ENCODE data around the gene FAM118B.

FAM118B gene

GRCh38 chr11:126257144-126257543, 45.6 kb downstream of the FAM118B start:
- TF ChIP-seq PATZ1 (CRISPR knock-in tag; IDR thresholded peaks at IDR 0.05; ENCODE audit: borderline replicate concordance) = no peak
- no peak for TF ChIP-seq TSHZ2 (CRISPR knock-in tag; IDR thresholded peaks at IDR 0.05)
- TF ChIP-seq ZC3H10 (CRISPR knock-in tag; IDR thresholded peaks at IDR 0.05) = no peak
- TF ChIP-seq SNAI2 (CRISPR knock-in tag; IDR thresholded peaks at IDR 0.05) = no peak
- TF ChIP-seq ZFP30 (CRISPR knock-in tag; IDR thresholded peaks at IDR 0.05) = no peak
- TF ChIP-seq CSRNP3 (CRISPR knock-in tag; IDR thresholded peaks at IDR 0.05) = no peak
- no peak for TF ChIP-seq ZNF8 (CRISPR knock-in tag; IDR thresholded peaks at IDR 0.05)
- TF ChIP-seq ZNF70 (CRISPR knock-in tag; IDR thresholded peaks at IDR 0.05) = no peak
- TF ChIP-seq, protein P1, sequence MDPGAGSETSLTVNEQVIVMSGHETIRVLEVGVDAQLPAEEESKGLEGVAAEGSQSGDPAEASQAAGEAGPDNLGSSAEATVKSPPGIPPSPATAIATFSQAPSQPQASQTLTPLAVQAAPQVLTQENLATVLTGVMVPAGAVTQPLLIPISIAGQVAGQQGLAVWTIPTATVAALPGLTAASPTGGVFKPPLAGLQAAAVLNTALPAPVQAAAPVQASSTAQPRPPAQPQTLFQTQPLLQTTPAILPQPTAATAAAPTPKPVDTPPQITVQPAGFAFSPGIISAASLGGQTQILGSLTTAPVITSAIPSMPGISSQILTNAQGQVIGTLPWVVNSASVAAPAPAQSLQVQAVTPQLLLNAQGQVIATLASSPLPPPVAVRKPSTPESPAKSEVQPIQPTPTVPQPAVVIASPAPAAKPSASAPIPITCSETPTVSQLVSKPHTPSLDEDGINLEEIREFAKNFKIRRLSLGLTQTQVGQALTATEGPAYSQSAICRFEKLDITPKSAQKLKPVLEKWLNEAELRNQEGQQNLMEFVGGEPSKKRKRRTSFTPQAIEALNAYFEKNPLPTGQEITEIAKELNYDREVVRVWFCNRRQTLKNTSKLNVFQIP (CRISPR knock-in tag; IDR thresholded peaks at IDR 0.05; ENCODE audit: borderline replicate concordance, low read depth) = no peak
- no peak for TF ChIP-seq ARNTL (CRISPR knock-in tag; IDR thresholded peaks at IDR 0.05; ENCODE audit: borderline replicate concordance, low read depth)
- TF ChIP-seq TOX (CRISPR knock-in tag; IDR thresholded peaks at IDR 0.05; ENCODE audit: borderline replicate concordance) = no peak
- TF ChIP-seq TCF4 (CRISPR knock-in tag; IDR thresholded peaks at IDR 0.05; ENCODE audit: borderline replicate concordance) = no peak
- no peak for TF ChIP-seq ESRRG (CRISPR knock-in tag; IDR thresholded peaks at IDR 0.05)
- TF ChIP-seq BACH2 (CRISPR knock-in tag; IDR thresholded peaks at IDR 0.05; ENCODE audit: borderline replicate concordance) = no peak
- no peak for TF ChIP-seq GLIS3 (CRISPR knock-in tag; IDR thresholded peaks at IDR 0.05)
- no peak for TF ChIP-seq ZFP3 (CRISPR knock-in tag; IDR thresholded peaks at IDR 0.05)
- TF ChIP-seq ISL1 (CRISPR knock-in tag; IDR thresholded peaks at IDR 0.05) = no peak
- TF ChIP-seq RARB (CRISPR knock-in tag; IDR thresholded peaks at IDR 0.05) = no peak
- no peak for TF ChIP-seq CREB5 (CRISPR knock-in tag; IDR thresholded peaks at IDR 0.05; ENCODE audit: low read depth)
- no peak for TF ChIP-seq PPARA (CRISPR knock-in tag; IDR thresholded peaks at IDR 0.05; ENCODE audit: borderline replicate concordance)
- ATAC-seq = no peak

GRCh38 chr11:126257764-126258163, 46.2 kb downstream of the FAM118B start:
- peak; percentile 77 for ATAC-seq
- TF ChIP-seq ISL1 (CRISPR knock-in tag; IDR thresholded peaks at IDR 0.05) (no peak), ESRRG (CRISPR knock-in tag; IDR thresholded peaks at IDR 0.05) (no peak), ZFP30 (CRISPR knock-in tag; IDR thresholded peaks at IDR 0.05) (no peak), ZC3H10 (CRISPR knock-in tag; IDR thresholded peaks at IDR 0.05) (no peak), ZFP3 (CRISPR knock-in tag; IDR thresholded peaks at IDR 0.05) (no peak), TOX (CRISPR knock-in tag; IDR thresholded peaks at IDR 0.05; ENCODE audit: borderline replicate concordance) (no peak), PPARA (CRISPR knock-in tag; IDR thresholded peaks at IDR 0.05; ENCODE audit: borderline replicate concordance) (no peak), SNAI2 (CRISPR knock-in tag; IDR thresholded peaks at IDR 0.05) (no peak), ARNTL (CRISPR knock-in tag; IDR thresholded peaks at IDR 0.05; ENCODE audit: borderline replicate concordance, low read depth) (no peak), OSR1 (CRISPR knock-in tag; IDR thresholded peaks at IDR 0.05) (no peak), TCF4 (CRISPR knock-in tag; IDR thresholded peaks at IDR 0.05; ENCODE audit: borderline replicate concordance) (no peak), CSRNP3 (CRISPR knock-in tag; IDR thresholded peaks at IDR 0.05) (no peak), CSDC2 (CRISPR knock-in tag; IDR thresholded peaks at IDR 0.05) (no peak), ZNF8 (CRISPR knock-in tag; IDR thresholded peaks at IDR 0.05) (no peak), PATZ1 (CRISPR knock-in tag; IDR thresholded peaks at IDR 0.05; ENCODE audit: borderline replicate concordance) (no peak), BACH2 (CRISPR knock-in tag; IDR thresholded peaks at IDR 0.05; ENCODE audit: borderline replicate concordance) (no peak), GLIS3 (CRISPR knock-in tag; IDR thresholded peaks at IDR 0.05) (no peak), ZNF565 (CRISPR knock-in tag; conservative IDR thresholded peaks at IDR 0.05; ENCODE audit: low read depth) (no peak), RARB (CRISPR knock-in tag; IDR thresholded peaks at IDR 0.05) (no peak)
- TF ChIP-seq, protein P1 (CRISPR knock-in tag; IDR thresholded peaks at IDR 0.05; ENCODE audit: borderline replicate concordance, low read depth) = no peak
